Posterior vena cava (tissue), 2 donors: ENCODE measurements around the gene MSANTD4. TPM values are rescaled to one million over a fixed set of nuclear protein-coding genes. Genes with fewer than 3 reads are reported as not detected.
"Not testable (repeated sequence)": the region's sequence is repeated elsewhere in the genome, so short reads cannot be mapped to it uniquely, and the experiment has no call there.

Experiments used
- DNase-seq: peaks from one replicate; pipeline ENCODE4 v3.0.0-alpha.2; 2020; ENCODE audit warnings: low spot score
- intact Hi-C, 2 donors: fragments of 100-400 bp; cut with DNase I; formaldehyde crosslinking; loops; one replicate each; pipeline versions ENCODE4 v1.14.1 to v1.14.2; 2022 to 2023
- total RNA-seq, 2 donors: library from RNA; stranded (reverse); fragmentation: NEBNext Ultra II Directional; extraction: Animal tissue kit (Norgen Biotek cat#: 25700); gene quantifications; one replicate each; pipeline ENCODE4 v1.2.1, GENCODE V29; 2021
- donor health status: DM: yes; HTN: yes; CAD: no.
- donor health status: DM: yes; HTN: yes; CAD: no.

Gene MSANTD4
- total RNA-seq, 2 donors from 2014 or later, result 16.5 to 24.2 TPM

DNA sequence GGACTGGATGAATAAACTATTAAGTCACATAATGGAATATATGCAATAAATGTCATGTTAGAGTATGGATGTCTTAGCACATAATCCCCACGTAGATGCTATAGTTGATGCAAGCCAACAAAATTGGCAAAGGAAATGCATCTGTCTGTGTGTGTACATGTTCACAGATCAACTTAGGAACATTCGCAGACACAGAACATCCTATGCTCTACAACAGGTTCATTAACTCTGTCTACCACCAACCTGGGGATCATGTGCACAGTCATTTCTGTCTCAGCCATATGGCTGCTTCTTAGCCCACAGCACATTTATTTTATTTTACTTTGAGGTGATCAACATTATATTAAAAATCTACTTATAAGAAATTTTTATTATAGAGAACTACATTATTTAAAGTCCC, 4.9 kb downstream of the MSANTD4 start:
- intact Hi-C loops, result no loop called here
- no peak for DNase-seq

DNA sequence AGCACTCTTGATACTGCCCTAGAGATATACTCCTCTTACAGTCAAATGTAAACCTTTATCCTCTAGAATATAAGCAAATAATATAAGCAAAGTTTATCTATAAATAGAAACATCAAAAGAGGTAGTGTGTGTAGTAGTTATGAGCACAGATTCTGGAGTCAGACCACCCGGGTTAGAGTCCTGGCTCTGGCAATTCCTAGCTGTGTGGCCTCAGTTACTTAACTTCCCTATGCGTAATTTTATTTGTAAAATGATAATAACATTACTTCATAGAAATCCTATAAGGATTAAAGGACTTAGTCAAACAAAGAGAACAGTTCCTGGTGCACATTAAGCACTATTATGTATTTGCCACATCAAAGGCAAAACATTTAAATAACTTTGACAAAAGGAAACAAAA, 7.0 kb downstream of the MSANTD4 start:
- no peak for DNase-seq
- intact Hi-C loops, result no loop called here

GRCh38 chr11:106014620-106015019, 7.4 kb downstream of the MSANTD4 start:
- no peak for DNase-seq
- intact Hi-C loops, result no loop called here

- no peak for DNase-seq
- intact Hi-C loops, result no loop called here
These were observed 8.0 kb downstream of the MSANTD4 start for GRCh38 chr11:106014035-106014434.

- intact Hi-C loops, result no loop called here
- no peak for DNase-seq
These were observed 9.3 kb downstream of the MSANTD4 start for GRCh38 chr11:106012744-106013143.

GRCh38 chr11:106011481-106011880, 10.6 kb downstream of the MSANTD4 start:
- intact Hi-C loops, result no loop called here
- DNase-seq, result no peak

DNA sequence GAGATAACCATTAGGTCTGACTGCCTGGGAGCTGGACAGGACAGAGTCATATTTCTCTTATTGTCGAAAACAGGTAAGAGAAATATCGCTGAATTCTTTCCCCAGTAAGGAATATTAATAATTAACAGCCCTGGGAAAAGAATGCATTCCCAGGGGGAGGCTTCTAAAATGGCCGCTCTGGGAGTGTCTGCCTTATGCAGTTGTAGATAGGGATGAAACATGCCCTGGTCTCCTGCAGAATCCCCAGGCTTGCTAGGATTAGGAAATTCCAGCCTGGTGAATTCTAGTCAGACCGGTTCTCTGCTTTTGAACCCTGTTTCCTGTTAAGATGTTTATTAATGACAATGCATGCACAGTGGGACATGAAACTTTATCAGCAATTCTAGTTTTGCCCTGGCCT, 18.9 kb downstream of the MSANTD4 start:
- intact Hi-C loops, DNase-seq: not testable (repeated sequence)

DNA sequence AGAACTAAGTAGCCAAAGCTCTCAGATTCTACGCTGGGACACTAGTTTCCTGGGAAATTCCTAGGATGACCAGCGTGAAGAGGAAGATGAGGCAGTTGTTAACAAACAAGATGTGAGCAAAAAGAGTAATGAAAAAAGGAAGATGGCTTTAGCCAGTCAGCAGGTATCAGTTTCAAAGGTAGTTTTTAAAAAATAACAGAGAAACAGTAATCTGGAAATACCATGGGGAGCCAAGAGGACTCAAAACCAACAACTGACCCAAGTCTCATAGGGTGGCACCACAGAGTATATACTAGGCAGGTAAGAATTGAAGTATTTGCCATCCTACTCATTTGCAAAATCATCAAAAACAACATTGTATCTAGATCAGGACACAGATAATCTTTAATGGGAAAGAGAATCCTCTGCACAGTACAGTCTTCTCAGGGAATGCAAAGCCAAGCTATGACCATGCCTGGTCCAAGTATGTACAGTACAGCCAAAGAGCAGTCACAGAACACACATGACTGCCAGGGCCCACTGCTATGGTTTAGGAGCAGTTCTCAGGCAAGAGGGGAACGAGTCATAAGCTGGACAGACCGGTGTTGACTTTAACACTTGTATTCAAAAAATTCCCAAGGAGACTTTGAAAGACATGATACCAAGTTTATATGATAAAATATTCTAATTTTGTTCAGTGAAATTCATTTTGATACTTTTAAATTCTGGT, 20.6 kb downstream of the MSANTD4 start:
- intact Hi-C loops, result no loop called here
- no peak for DNase-seq

DNA sequence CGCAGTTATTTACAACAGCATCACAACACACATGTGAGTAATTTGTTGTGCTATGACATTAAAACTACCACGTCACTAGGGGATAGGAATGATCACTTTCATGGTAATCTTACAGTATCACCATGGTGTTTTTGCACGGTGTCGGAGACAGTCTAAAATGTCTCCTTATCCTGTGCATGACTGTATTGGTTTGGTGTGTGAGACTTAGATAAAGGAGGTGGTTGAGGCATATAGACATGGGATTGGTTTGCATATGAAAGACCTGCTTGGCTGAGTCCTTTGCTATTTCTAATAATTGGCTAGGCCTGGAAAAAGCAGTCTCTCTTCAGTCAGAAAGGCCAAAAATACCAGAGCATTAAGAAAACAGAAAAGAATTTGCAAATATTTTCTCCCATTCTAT, 30.2 kb downstream of the MSANTD4 start:
- intact Hi-C loops, result no loop called here
- DNase-seq, result no peak

DNA sequence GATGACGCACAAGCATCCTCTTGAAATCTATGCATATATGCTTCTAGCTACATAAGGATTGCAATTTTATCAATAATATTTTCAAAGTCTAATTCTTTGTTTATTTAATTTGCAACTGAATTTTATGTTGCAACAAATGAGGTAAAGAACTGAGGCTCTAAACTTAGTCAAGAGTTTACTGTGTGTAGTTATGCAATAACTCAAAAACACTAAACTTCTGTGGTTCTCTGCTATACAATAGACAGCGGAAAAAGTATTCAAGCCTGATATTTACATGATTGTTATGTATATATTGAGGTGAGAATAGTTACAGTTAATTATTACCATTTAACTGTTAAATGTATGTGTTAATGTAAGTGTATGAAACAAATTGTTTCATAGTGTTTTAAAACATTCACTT, 32.9 kb downstream of the MSANTD4 start:
- no peak for DNase-seq
- intact Hi-C loops, result no loop called here

- intact Hi-C loops, result no loop called here
- no peak for DNase-seq
These were observed 33.8 kb downstream of the MSANTD4 start for GRCh38 chr11:105988197-105988596.

DNA sequence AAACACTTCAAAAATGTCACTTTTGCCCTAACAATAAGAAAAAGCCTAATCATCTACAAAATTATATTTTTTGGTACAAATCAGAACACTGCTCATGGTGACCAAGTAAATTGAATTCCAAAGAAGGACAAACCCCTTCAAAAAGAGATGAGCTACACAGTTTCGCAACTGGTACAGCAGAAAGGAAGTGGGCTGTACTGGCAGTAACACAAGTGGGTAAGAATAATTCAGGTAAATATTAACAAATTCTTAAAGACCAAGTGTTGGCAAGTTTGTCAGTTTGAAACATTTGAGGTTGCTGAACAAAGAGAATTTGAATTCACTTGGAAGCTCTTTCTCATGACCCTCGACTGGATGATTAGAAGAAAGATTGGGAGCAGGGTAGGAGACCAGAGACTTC, 35.5 kb downstream of the MSANTD4 start:
- DNase-seq, result no peak
- intact Hi-C loops, result no loop called here

GRCh38 chr11:105979997-105980703, 41.9 kb downstream of the MSANTD4 start:
- intact Hi-C loops, result no loop called here
- DNase-seq, result no peak

DNA sequence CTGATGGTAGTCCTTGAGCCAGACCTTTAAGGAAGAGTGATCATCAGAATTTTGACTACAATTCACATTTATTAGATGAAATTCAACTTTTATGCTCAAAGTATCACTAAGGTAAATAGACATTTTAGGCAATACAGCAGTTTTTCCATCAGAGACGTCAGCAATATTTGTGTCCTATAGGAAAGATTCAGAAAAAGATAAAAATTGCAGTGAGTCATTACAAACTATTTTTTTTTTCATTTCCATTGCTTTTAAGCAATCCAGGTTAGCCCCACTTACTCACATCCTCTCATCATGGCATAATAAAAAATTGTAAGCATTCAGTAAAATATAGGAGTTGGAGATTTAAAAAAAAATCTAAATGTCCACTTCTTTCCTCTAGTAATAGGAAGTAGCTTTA, 46.9 kb downstream of the MSANTD4 start:
- no peak for DNase-seq
- intact Hi-C loops, result no loop called here

DNA sequence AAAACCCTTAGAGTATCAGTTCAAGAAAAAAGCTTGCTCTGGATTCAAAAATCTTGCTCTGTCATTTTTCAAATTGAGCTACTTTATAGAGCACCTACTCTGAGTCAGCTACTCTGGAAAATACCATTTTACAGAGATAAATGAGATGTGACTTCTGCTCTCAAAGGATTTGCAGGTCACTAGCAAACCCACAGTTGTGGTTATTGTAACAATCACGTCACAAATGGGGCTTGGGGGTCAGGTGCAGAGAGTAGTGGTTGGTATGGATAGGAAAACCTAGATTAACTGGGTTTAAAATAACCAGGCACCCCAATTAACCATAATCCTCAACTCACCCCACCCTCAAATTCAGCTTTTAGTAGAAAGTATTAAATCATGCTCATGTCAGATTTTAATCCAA, 52.3 kb downstream of the MSANTD4 start:
- DNase-seq, result no peak
- intact Hi-C loops, result no loop called here

- no peak for DNase-seq
- intact Hi-C loops, result no loop called here
These were observed 53.9 kb downstream of the MSANTD4 start for GRCh38 chr11:105968021-105968697.

GRCh38 chr11:105960252-105961245, 61.5 kb downstream of the MSANTD4 start:
- peak; percentile 64 for DNase-seq
- intact Hi-C loops, result no loop called here
